Loucy (cell line): ENCODE data around the gene PRKN.

Experiments used
- H2AFZ ChIP-seq: fragments of 200-600 bp; sonication (generic); 2 replicates; pipeline ENCODE4 v1.6.0; 2016; ENCODE audit warnings: antibody characterized with exemption, mild to moderate bottlenecking, low read length, moderate library complexity
- H3F3A ChIP-seq: fragments of 200-600 bp; 2 replicates; pipeline ENCODE4 v1.6.0; 2016; ENCODE audit warnings: antibody characterized with exemption, low read depth, mild to moderate bottlenecking
- H3K27me3 ChIP-seq: fragments of 200-600 bp; sonication (generic); 2 replicates; pipeline ENCODE4 v1.6.1; 2014; ENCODE audit warnings: low read length, mild to moderate bottlenecking; ENCODE audit not compliant: insufficient read depth, poor library complexity, severe bottlenecking
- H3K36me3 ChIP-seq: fragments of 200-600 bp; sonication (generic); 2 replicates; pipeline ENCODE4 v1.6.1; 2016; ENCODE audit warnings: low read length; ENCODE audit not compliant: insufficient read depth
- H3K4me1 ChIP-seq: fragments of 200-600 bp; sonication (generic); 2 replicates; pipeline ENCODE4 v1.5.1; 2014; ENCODE audit warnings: low read length, mild to moderate bottlenecking; ENCODE audit not compliant: insufficient read depth, poor library complexity, severe bottlenecking
- H3K4me2 ChIP-seq: fragments of 200-600 bp; sonication (generic); 2 replicates; pipeline ENCODE4 v1.6.0; 2014; ENCODE audit warnings: antibody characterized with exemption, low read length, low read depth, mild to moderate bottlenecking; ENCODE audit not compliant: poor library complexity, severe bottlenecking
- H3K4me3 ChIP-seq: fragments of 200-600 bp; sonication (generic); 2 replicates; pipeline ENCODE4 v1.5.1; 2014; ENCODE audit warnings: low read length, mild to moderate bottlenecking, mixed read lengths; ENCODE audit not compliant: poor library complexity, severe bottlenecking
- H3K79me2 ChIP-seq: fragments of 200-600 bp; sonication (generic); 2 replicates; pipeline ENCODE4 v1.6.1; 2014; ENCODE audit warnings: low read length; ENCODE audit not compliant: insufficient read depth
- H3K9ac ChIP-seq: fragments of 200-600 bp; sonication (generic); 2 replicates; pipeline ENCODE4 v1.6.0; 2014; ENCODE audit warnings: mild to moderate bottlenecking, low read depth, low read length, moderate library complexity; ENCODE audit not compliant: poor library complexity, severe bottlenecking
- H3K9me2 ChIP-seq: fragments of 200-600 bp; sonication (generic); replicated peaks from 2 replicates; pipeline ENCODE4 v1.6.1; 2016; ENCODE audit warnings: low read depth, low read length, mixed read lengths
- H3K9me3 ChIP-seq: fragments of 200-600 bp; sonication (generic); 2 replicates; pipeline ENCODE4 v1.6.1; 2014; ENCODE audit warnings: mild to moderate bottlenecking, antibody characterized with exemption, low read length, low read depth; ENCODE audit not compliant: insufficient read depth
- H4K20me1 ChIP-seq: fragments of 200-600 bp; sonication (generic); 2 replicates; pipeline ENCODE4 v1.6.0; 2014; ENCODE audit warnings: antibody characterized with exemption, low read length, mild to moderate bottlenecking; ENCODE audit not compliant: insufficient read depth, poor library complexity, severe bottlenecking
- EZH2phosphoT487 ChIP-seq: fragments of 200-600 bp; IDR thresholded peaks from 2 replicates; pipeline ENCODE4 v1.6.1; 2018; ENCODE audit warnings: antibody characterized with exemption, mild to moderate bottlenecking, moderate library complexity, borderline replicate concordance
- TF ChIP-seq, protein P1 (sequence below): fragments of 200-600 bp; sonication (generic); conservative IDR thresholded peaks from 2 replicates; pipeline ENCODE4 v1.5.1; 2014; ENCODE audit warnings: mild to moderate bottlenecking, antibody characterized with exemption, low read length

The PRKN gene

DNA sequence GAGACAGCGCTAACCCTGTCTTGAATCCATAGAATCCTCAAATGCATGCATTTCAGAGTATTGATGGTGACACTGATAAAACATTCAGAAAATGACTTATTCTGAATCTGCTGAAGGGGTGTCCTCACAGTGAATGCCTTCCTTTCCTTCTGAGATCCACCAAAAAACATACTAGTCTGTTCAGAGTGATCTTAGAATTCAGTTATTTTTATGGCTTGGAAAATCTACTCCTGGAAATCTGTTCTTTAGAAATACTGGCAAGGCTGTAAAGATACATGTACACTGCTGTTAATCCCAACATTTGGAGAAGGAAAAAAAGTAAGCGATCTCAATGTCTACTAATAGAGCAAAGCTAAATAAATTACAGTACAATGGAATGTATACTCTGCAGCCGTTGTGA lies 781.1 kb downstream of the PRKN start:
- Histone ChIP-seq H3K4me2 (no peak overlapping the region), H3K9me2 (no peaks in the 10 kb centered on the region), H3K9ac (no peak overlapping the region), H3K4me1 (no peaks in the 10 kb centered on the region), H3K36me3 (no peaks in the 10 kb centered on the region), H3K27me3 (no peaks in the 10 kb centered on the region), H2AFZ (no peak overlapping the region), H3K9me3 (0 out of 2 replicates have a peak, but pooled peaks cover 2% of the 10 kb centered on the region), H3K4me3 (no peak overlapping the region), H3F3A (no peaks in the 10 kb centered on the region), H4K20me1 (no peaks in the 10 kb centered on the region), H3K79me2 (no peaks in the 10 kb centered on the region)
- no peak for TF ChIP-seq EZH2phosphoT487
- TF ChIP-seq, protein P1, sequence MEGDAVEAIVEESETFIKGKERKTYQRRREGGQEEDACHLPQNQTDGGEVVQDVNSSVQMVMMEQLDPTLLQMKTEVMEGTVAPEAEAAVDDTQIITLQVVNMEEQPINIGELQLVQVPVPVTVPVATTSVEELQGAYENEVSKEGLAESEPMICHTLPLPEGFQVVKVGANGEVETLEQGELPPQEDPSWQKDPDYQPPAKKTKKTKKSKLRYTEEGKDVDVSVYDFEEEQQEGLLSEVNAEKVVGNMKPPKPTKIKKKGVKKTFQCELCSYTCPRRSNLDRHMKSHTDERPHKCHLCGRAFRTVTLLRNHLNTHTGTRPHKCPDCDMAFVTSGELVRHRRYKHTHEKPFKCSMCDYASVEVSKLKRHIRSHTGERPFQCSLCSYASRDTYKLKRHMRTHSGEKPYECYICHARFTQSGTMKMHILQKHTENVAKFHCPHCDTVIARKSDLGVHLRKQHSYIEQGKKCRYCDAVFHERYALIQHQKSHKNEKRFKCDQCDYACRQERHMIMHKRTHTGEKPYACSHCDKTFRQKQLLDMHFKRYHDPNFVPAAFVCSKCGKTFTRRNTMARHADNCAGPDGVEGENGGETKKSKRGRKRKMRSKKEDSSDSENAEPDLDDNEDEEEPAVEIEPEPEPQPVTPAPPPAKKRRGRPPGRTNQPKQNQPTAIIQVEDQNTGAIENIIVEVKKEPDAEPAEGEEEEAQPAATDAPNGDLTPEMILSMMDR, result no peak

DNA sequence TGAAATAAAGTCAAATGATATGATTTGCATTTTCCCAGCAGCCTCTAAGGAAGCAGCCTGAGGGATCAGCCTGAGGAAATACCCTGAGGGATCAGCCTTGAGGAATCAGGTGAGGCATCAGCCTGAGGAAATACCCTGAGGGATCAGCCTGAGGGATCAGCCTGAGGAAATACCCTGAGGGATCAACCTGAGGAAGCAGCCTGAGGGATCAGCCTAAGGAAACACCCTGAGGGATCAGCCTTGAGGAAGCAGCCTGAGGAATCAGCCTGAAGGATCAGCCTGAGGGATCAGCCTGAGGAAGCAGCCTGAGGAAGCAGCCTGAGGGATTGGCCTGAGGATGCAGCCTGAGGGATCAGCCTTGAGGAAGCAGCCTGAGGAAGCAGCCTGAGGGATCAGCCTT lies 784.0 kb downstream of the PRKN start:
- no peaks in the 10 kb centered on the region for H3K4me1 ChIP-seq
- no peak overlapping the region for H2AFZ ChIP-seq
- no peak overlapping the region for H3K4me2 ChIP-seq
- H3K27me3 ChIP-seq, result no peaks in the 10 kb centered on the region
- no peaks in the 10 kb centered on the region for H3K79me2 ChIP-seq
- no peak overlapping the region for H3K9ac ChIP-seq
- no peaks in the 10 kb centered on the region for H4K20me1 ChIP-seq
- no peaks in the 10 kb centered on the region for H3K9me2 ChIP-seq
- no peaks in the 10 kb centered on the region for H3K36me3 ChIP-seq
- H3F3A ChIP-seq, result no peaks in the 10 kb centered on the region
- no peak for TF ChIP-seq EZH2phosphoT487
- TF ChIP-seq, protein P1, result no peak
- H3K4me3 ChIP-seq, result no peak overlapping the region
- 0 out of 2 replicates have a peak, but pooled peaks cover 2% of the 10 kb centered on the region for H3K9me3 ChIP-seq

DNA sequence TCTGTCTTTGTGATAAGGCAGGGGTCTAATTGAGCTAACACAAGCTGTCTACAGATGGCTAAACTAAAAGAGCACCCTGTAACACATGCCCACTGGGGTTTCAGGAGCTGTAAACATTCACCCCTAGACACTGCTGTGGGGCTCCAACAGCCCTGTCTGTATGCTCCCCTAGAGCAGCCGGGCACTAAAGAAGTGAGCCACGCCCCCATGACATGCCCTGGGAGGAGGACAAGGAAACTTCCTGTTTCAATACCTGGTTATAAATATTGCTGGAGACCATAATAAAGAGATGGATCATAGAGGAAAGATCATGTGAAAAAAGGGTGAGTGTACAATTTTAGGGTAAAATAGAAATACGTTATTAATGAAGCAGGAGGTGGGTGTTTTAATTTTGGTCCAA lies 786.0 kb downstream of the PRKN start:
- H3K9ac ChIP-seq, result no peak overlapping the region
- no peaks in the 10 kb centered on the region for H3K79me2 ChIP-seq
- no peaks in the 10 kb centered on the region for H3K27me3 ChIP-seq
- H3K36me3 ChIP-seq, result no peaks in the 10 kb centered on the region
- no peaks in the 10 kb centered on the region for H3K4me1 ChIP-seq
- H2AFZ ChIP-seq, result no peak overlapping the region
- no peaks in the 10 kb centered on the region for H3K9me2 ChIP-seq
- 0 out of 2 replicates have a peak, but pooled peaks cover 2% of the 10 kb centered on the region for H3K9me3 ChIP-seq
- H3K4me3 ChIP-seq, result no peak overlapping the region
- H4K20me1 ChIP-seq, result no peaks in the 10 kb centered on the region
- no peak overlapping the region for H3K4me2 ChIP-seq
- TF ChIP-seq, protein P1, result no peak
- no peak for TF ChIP-seq EZH2phosphoT487
- no peaks in the 10 kb centered on the region for H3F3A ChIP-seq
